ENCODE measurements around the gene HES6.

Gene HES6

GRCh38 chr2:238203094-238203972 lies 36.5 kb downstream of the HES6 start, which contains the start of gene ILKAP:
TSS of gene ILKAP (minus strand) at chr2:238203695. CDS start at chr2:238203553, 142 bp downstream.
- Histone ChIP-seq H3K27ac (peak within 1 kb of the TSS; percentile 96), H3K27me3 (no peaks in the 10 kb centered on the region), H3K36me3 (peaks cover 5% of the 10 kb centered on the region), H3K4me3 (peak within 1 kb of the TSS; percentile 99), H3K4me2 (peak within 1 kb of the TSS; percentile 94), H3K9me3 (no peaks in the 10 kb centered on the region), H4K20me1 (peaks cover 51% of the 10 kb centered on the region), H3K9ac (peak within 1 kb of the TSS; percentile 98), H3K4me1 (peaks cover 29% of the 10 kb centered on the region)
- TF ChIP-seq Cebpa-rat (IDR thresholded peaks at IDR 0.05), result no peak

GRCh38 chr2:238202326-238203093 lies 37.3 kb downstream of the HES6 start:
- Histone ChIP-seq H3K9ac (peak overlapping the region; percentile 98), H4K20me1 (peaks cover 59% of the 10 kb centered on the region), H3K4me3 (peak overlapping the region; percentile 99), H3K36me3 (peaks cover 7% of the 10 kb centered on the region), H3K27me3 (no peaks in the 10 kb centered on the region), H3K27ac (peak overlapping the region; percentile 96), H3K9me3 (no peaks in the 10 kb centered on the region), H3K4me1 (peaks cover 29% of the 10 kb centered on the region), H3K4me2 (peak overlapping the region; percentile 94)
- no peak for TF ChIP-seq Cebpa-rat (IDR thresholded peaks at IDR 0.05)

GRCh38 chr2:238190445-238190844 lies 49.4 kb downstream of the HES6 start:
- Histone ChIP-seq H3K36me3 (peaks cover 97% of the 10 kb centered on the region), H3K4me1 (peaks cover 35% of the 10 kb centered on the region)

More at GRCh38 chr2:238190445-238190844, 49.4 kb downstream of the HES6 start:
- H3K4me2 ChIP-seq, result no peak overlapping the region
- no peak overlapping the region for H3K4me3 ChIP-seq
- peaks cover 55% of the 10 kb centered on the region for H4K20me1 ChIP-seq
- no peak overlapping the region for H3K27ac ChIP-seq
- no peak overlapping the region for H3K9ac ChIP-seq
- no peaks in the 10 kb centered on the region for H3K9me3 ChIP-seq
- TF ChIP-seq Cebpa-rat (IDR thresholded peaks at IDR 0.05), result no peak
- no peaks in the 10 kb centered on the region for H3K27me3 ChIP-seq
